Omental fat pad (tissue), 4 donors: ENCODE data around the gene ACYP2. TPM values are rescaled to one million over a fixed set of nuclear protein-coding genes. Genes with fewer than 3 reads are reported as not detected.

Source experiments
- ATAC-seq: fragments of 150-250 bp; one replicate; pipeline ENCODE4 v1.9.1; 2016; ENCODE audit warnings: mild to moderate bottlenecking, moderate library complexity; ENCODE audit not compliant: low FRiP score
- DNase-seq: peaks from one replicate; pipeline ENCODE4 v3.0.0-alpha.2; 2019; ENCODE audit warnings: low spot score
- CTCF ChIP-seq, 3 donors: fragments of 450-650 bp; IDR thresholded peaks; one replicate each; pipeline ENCODE4 v1.5.1; 2016 to 2017; ENCODE audit warnings: antibody characterized with exemption in 3 of 3, mild to moderate bottlenecking in 3 of 3, moderate library complexity in 2 of 3
- total RNA-seq, 4 donors: library from RNA; depleted of rRNA; stranded (reverse); fragments of >200 nt; gene quantifications; one replicate each; pipeline ENCODE4 v1.1.0, GENCODE V29; 2016

The ACYP2 gene
- total RNA-seq, 4 donors from 2014 or later, result 15.1 to 20.0 (median 18.2) TPM

DNA sequence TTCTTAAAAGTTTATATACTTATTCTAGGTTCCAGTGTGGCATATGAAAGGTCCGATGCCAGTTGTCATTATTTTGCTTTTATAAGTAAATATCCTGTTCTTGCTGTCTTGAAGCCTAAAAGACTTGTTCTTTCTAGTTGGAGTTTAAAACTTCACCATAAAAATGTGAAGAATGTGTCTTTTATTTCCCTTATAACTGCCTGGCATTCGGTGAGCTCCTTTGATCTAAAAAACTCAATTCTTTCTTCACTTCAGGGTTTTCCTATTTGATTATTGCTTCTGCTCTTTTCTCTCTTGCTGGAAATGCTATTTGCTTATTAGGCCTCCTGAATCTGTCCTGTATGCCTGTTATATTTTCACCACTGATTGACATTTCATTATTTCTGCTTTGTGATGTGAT lies 89.1 kb downstream of the ACYP2 start:
- DNase-seq, result no peak
- TF ChIP-seq CTCF (IDR thresholded peaks at IDR 0.05), result no peak
- ATAC-seq, result no peak

GRCh38 chr2:54206596-54206995 lies 91.2 kb downstream of the ACYP2 start:
- no peak for DNase-seq
- TF ChIP-seq CTCF (IDR thresholded peaks at IDR 0.05), result no peak
- no peak for ATAC-seq

DNA sequence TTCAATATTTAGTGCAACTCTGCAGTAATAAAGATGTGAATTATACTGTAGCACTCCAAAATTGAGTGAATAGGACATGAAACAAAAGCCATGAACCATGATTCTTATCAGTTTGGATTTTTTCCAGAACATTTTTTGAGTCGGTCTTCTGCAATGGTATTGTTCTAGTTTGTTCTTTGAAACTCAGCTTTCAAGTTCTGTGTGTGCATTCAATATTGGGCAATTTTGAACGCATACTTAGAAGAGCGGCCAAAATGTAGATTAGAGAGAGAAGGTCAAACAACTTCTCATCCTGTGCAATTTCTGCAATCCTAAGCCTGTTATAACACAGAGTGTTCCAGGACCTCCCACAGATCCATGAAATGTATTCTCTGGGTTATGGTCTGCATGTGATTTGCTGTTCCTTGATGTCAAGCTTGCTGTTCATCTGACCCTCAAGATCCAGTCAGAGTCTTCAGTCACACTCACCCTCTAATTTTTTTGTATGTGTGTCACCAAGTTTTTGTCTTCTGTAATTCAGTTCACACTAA lies 92.3 kb downstream of the ACYP2 start:
- no peak for DNase-seq
- peak; percentile 72 for ATAC-seq
- TF ChIP-seq CTCF (IDR thresholded peaks at IDR 0.05), result no peak

DNA sequence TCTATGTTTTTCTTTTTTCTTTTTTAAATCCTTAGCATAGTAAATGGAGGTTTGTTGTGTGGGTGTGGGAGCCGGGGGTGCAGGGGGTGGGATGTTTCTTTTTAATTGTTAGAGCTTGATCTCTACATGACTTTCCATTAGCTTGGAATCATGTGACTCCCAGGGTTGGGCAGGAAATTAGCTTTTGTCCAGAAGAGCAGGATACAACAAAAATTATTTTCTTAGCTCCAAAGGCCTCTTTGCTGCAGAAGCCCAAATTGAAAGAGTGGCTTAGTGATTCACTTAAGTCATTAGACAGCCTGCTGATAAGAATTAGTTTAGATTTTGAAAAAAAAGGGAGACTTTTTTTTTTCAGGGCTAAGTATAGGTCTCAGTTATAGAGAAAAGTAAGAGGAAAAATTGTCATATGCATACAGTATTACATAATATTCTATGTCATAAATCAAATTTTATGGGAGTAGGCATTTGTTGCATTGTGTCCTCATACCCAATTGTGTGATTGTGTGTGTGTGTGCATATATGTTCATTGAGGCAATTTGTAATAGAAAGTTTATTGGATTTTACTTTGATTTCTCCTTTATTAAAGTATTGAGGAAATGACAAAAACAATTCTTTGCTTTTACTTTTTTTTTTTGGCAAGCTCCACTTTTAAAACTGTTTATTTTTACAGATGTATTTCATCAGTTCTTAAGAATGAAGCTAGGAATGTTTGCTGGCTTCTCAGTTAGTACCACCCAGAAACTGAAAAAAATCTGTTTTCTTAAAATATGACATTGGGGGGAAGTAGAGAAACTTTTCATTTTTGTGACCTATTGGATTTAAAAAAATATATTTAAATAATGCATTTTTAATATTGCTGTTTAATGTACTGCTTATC lies 93.2 kb downstream of the ACYP2 start:
- no peak for TF ChIP-seq CTCF (IDR thresholded peaks at IDR 0.05)
- no peak for ATAC-seq
- DNase-seq, result no peak

DNA sequence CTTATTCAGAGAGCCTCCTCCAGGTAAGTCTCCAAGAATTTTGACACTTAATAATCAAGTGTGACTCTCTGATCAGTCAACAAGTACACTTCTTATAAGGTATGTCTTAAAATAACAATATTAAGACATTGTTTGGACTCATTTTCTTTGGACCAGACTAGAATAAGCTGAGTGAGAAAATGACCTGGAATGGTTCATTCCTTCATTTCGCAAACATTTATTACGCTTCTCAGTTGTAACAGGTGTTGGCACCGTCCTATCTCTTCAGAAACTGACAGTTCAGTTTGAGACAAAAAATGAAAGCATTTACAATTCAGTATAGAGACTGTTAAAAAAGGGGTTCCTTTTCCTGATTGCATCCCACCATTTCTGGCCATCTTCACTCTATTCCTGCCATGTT lies 94.0 kb downstream of the ACYP2 start:
- no peak for ATAC-seq
- TF ChIP-seq CTCF (IDR thresholded peaks at IDR 0.05), result no peak
- DNase-seq, result no peak

GRCh38 chr2:54212456-54212855 lies 97.0 kb downstream of the ACYP2 start:
- peak; percentile 80 for ATAC-seq
- no peak for DNase-seq
- TF ChIP-seq CTCF (IDR thresholded peaks at IDR 0.05), result no peak

GRCh38 chr2:54213082-54213481 lies 97.7 kb downstream of the ACYP2 start:
- no peak for TF ChIP-seq CTCF (IDR thresholded peaks at IDR 0.05)
- DNase-seq (no peak), ATAC-seq (no peak)
